Measurements from ENCODE around the gene PDXP.

The PDXP gene

DNA sequence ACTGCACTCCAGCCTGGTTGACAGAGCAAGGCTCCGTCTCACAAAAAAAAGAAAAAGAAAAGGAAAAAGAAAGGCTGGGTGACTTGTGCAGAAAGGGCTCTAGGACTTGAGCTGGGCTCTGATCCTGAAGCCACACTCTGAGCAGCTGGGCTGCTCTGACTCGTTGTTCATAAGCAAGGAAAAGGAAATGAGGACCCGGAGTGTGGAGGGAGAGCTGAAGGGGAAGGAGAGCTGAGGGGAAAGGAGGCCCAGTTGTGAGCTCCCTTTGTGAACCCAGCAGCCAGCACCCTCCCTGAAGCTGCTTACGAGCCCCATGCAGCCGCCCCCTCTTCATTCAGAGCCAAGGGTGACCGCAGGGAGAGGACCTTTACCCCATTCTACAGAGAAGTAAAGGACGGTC, 31.4 kb upstream of the PDXP start:
- Histone ChIP-seq H3K36me3 (ENCODE audit: control insufficient read depth in 4 of 4, insufficient read depth in 4 of 4, low read length in 3 of 4) (peaks cover 0 to 68% (median 32%) of the 10 kb centered on the region in 4 experiments), H3K4me3 (ENCODE audit: control insufficient read depth in 1 of 7, extremely low read depth in 1 of 7, insufficient read depth in 4 of 7, low read depth in 2 of 7, low read length in 6 of 7) (peak overlapping the region in 2 of 7 experiments; percentile 38 to 44), H3K27ac (ENCODE audit: insufficient read depth in 1 of 2, low read depth in 1 of 2, low read length in 2 of 2, poor library complexity in 1 of 2, severe bottlenecking in 2 of 2) (peak overlapping the region in 1 of 2 experiments; percentile 6), H3K9me3 (ENCODE audit: control extremely low read depth in 1 of 5, control insufficient read depth in 4 of 5, insufficient read depth in 2 of 5, low read depth in 1 of 5, low read length in 4 of 5) (no peaks in the 10 kb centered on the region), H3K27me3 (replicated peaks in 2 of 5; ENCODE audit: control insufficient read depth in 4 of 5, insufficient read depth in 5 of 5, low read length in 4 of 5) (no peaks in the 10 kb centered on the region), H3K4me1 (ENCODE audit: control extremely low read depth in 1 of 4, control insufficient read depth in 4 of 4, insufficient read depth in 4 of 4, low read length in 3 of 4) (peaks cover 4 to 71% (median 43%) of the 10 kb centered on the region in 4 experiments)
- no peak for DNase-seq
- POLR2A ChIA-PET, result interaction anchor here (1.1 to 1.4 kb wide), 2 partner anchors 10 to 19 kb away, joined by 3 read pairs; partner anchors contain the start of gene GGA1
- CTCF ChIA-PET, result interaction anchor here (0.6 to 31.2 kb wide), 6 partner anchors 7 to 161 kb away, joined by 3 to 672 read pairs (median 314); partner anchors contain the start of genes GGA1, LGALS1, NOL12 and PDXP
- 18% methylated on average over 3 of the region's 7 CpGs for WGBS (ENCODE audit: insufficient coverage)

GRCh38 chr22:37627545-37627944, 31.0 kb upstream of the PDXP start:
- Histone ChIP-seq H3K27me3 (replicated peaks in 2 of 5; ENCODE audit: control insufficient read depth in 4 of 5, insufficient read depth in 5 of 5, low read length in 4 of 5) (no peaks in the 10 kb centered on the region), H3K9me3 (ENCODE audit: control extremely low read depth in 1 of 5, control insufficient read depth in 4 of 5, insufficient read depth in 2 of 5, low read depth in 1 of 5, low read length in 4 of 5) (no peaks in the 10 kb centered on the region), H3K4me1 (ENCODE audit: control extremely low read depth in 1 of 4, control insufficient read depth in 4 of 4, insufficient read depth in 4 of 4, low read length in 3 of 4) (peaks cover 4 to 75% (median 47%) of the 10 kb centered on the region in 4 experiments), H3K27ac (ENCODE audit: insufficient read depth in 1 of 2, low read depth in 1 of 2, low read length in 2 of 2, poor library complexity in 1 of 2, severe bottlenecking in 2 of 2) (peak overlapping the region in 1 of 2 experiments; percentile 6), H3K4me3 (ENCODE audit: control insufficient read depth in 1 of 7, extremely low read depth in 1 of 7, insufficient read depth in 4 of 7, low read depth in 2 of 7, low read length in 6 of 7) (peak overlapping the region in 3 of 7 experiments; percentile 5 to 44 (median 38)), H3K36me3 (ENCODE audit: control insufficient read depth in 4 of 4, insufficient read depth in 4 of 4, low read length in 3 of 4) (peaks cover 0 to 72% (median 31%) of the 10 kb centered on the region in 4 experiments)
- POLR2A ChIA-PET, result interaction anchor here (1.1 to 1.4 kb wide), 2 partner anchors 9 to 19 kb away, joined by 3 read pairs; partner anchors contain the start of gene GGA1
- 22% methylated on average over 6 of the region's 6 CpGs for WGBS (ENCODE audit: insufficient coverage)
- peak in 2 of 3 donors; percentile 66 to 74 for DNase-seq
- CTCF ChIA-PET, result interaction anchor here (0.6 to 31.2 kb wide), 5 partner anchors 8 to 161 kb away, joined by 3 to 672 read pairs (median 622); partner anchors contain the start of genes GGA1, LGALS1, NOL12 and PDXP

DNA sequence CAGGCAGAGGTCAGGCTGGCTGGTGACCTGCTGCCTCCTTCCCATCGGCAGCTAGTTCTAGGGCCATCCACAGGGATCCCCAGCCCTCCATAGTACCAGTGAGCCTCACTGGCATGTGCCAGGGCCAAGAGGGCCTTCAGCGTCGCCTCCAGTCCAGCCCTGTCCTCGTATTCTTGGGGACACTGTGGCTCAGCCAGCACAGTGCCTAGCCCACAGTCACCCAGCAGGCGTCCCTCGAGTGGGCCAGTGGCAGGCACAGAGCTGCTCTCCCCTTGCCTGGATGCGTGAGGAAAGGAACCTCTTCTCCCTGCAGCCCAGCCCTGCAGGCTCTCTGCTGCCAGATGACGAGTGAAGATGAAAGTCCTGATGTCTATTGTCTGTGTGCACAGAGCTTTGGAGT, 29.7 kb upstream of the PDXP start:
- H3K9me3 ChIP-seq (ENCODE audit: control extremely low read depth in 1 of 5, control insufficient read depth in 4 of 5, insufficient read depth in 2 of 5, low read depth in 1 of 5, low read length in 4 of 5), result no peaks in the 10 kb centered on the region
- POLR2A ChIA-PET, result no interaction called here
- peaks cover 0 to 62% (median 28%) of the 10 kb centered on the region in 4 experiments for H3K36me3 ChIP-seq (ENCODE audit: control insufficient read depth in 4 of 4, insufficient read depth in 4 of 4, low read length in 3 of 4)
- H3K27ac ChIP-seq (ENCODE audit: insufficient read depth in 1 of 2, low read depth in 1 of 2, low read length in 2 of 2, poor library complexity in 1 of 2, severe bottlenecking in 2 of 2), result no peak overlapping the region
- H3K4me3 ChIP-seq (ENCODE audit: control insufficient read depth in 1 of 7, extremely low read depth in 1 of 7, insufficient read depth in 4 of 7, low read depth in 2 of 7, low read length in 6 of 7), result no peak overlapping the region
- 96% methylated on average over 6 of the region's 8 CpGs for WGBS (ENCODE audit: insufficient coverage)
- CTCF ChIA-PET, result interaction anchor here (0.8 to 31.2 kb wide), 4 partner anchors 7 to 702 kb away, joined by 3 to 672 read pairs (median 622); partner anchors contain the start of genes GGA1, LGALS1, NOL12 and PDXP
- H3K4me1 ChIP-seq (ENCODE audit: control extremely low read depth in 1 of 4, control insufficient read depth in 4 of 4, insufficient read depth in 4 of 4, low read length in 3 of 4), result peaks cover 4 to 85% (median 58%) of the 10 kb centered on the region in 4 experiments
- DNase-seq, result no peak
- no peaks in the 10 kb centered on the region for H3K27me3 ChIP-seq (replicated peaks in 2 of 5; ENCODE audit: control insufficient read depth in 4 of 5, insufficient read depth in 5 of 5, low read length in 4 of 5)

- H3K27ac ChIP-seq (ENCODE audit: insufficient read depth in 1 of 2, low read depth in 1 of 2, low read length in 2 of 2, poor library complexity in 1 of 2, severe bottlenecking in 2 of 2), result no peak overlapping the region
- no peak overlapping the region for H3K4me3 ChIP-seq (ENCODE audit: control insufficient read depth in 1 of 7, extremely low read depth in 1 of 7, insufficient read depth in 4 of 7, low read depth in 2 of 7, low read length in 6 of 7)
- POLR2A ChIA-PET, result no interaction called here
- no peaks in the 10 kb centered on the region for H3K27me3 ChIP-seq (replicated peaks in 2 of 5; ENCODE audit: control insufficient read depth in 4 of 5, insufficient read depth in 5 of 5, low read length in 4 of 5)
- no peaks in the 10 kb centered on the region for H3K9me3 ChIP-seq (ENCODE audit: control extremely low read depth in 1 of 5, control insufficient read depth in 4 of 5, insufficient read depth in 2 of 5, low read depth in 1 of 5, low read length in 4 of 5)
- no peak for DNase-seq
- CTCF ChIA-PET, result interaction anchor here (0.7 to 31.2 kb wide), 5 partner anchors 6 to 1253 kb away, joined by 3 to 672 read pairs (median 622); partner anchors contain the start of genes GGA1, LGALS1, NOL12 and PDXP
- H3K36me3 ChIP-seq (ENCODE audit: control insufficient read depth in 4 of 4, insufficient read depth in 4 of 4, low read length in 3 of 4), result peaks cover 0 to 54% (median 25%) of the 10 kb centered on the region in 4 experiments
- 93% methylated on average over 10 of the region's 10 CpGs for WGBS (ENCODE audit: insufficient coverage)
- peaks cover 4 to 91% (median 65%) of the 10 kb centered on the region in 4 experiments for H3K4me1 ChIP-seq (ENCODE audit: control extremely low read depth in 1 of 4, control insufficient read depth in 4 of 4, insufficient read depth in 4 of 4, low read length in 3 of 4)
These were observed 28.6 kb upstream of the PDXP start for GRCh38 chr22:37629928-37630327.

DNA sequence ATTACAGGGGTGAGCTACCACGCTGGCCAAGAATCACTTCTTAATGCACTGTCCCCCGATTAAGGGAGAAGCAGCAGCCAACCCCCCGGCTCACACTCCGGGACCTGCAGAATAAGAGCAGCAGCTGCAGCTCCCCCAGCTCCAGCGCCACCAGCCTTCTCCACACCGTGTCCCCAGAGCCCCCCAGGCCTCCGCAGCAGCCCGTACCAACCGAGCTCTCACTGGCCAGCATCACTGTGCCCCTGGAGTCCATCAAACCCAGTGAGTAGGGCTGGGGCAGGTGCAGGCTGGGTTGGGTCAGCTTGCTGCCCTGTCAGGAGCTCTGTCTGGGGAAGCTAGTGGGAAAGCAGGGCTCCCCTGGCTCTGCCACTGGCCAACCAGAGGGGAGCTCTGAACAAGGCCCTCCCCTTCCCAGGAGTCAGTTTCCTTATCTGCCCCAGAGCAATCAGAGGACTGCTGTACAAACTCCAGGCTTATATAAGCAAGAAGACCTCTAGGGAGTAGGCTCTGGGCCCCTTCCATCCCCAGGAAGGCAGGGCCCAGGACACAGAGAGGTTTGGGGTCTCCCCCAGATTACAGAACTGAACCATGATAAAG, 27.6 kb upstream of the PDXP start:
- H3K27ac ChIP-seq (ENCODE audit: insufficient read depth in 1 of 2, low read depth in 1 of 2, low read length in 2 of 2, poor library complexity in 1 of 2, severe bottlenecking in 2 of 2), result peak overlapping the region in 1 of 2 experiments; percentile 25
- ChIA-PET CTCF (interaction anchor here (0.9 to 31.2 kb wide), 7 partner anchors 5 to 85 kb away, joined by 3 to 672 read pairs (median 5); partner anchors contain the start of genes GGA1, LGALS1, NOL12 and PDXP), POLR2A (no interaction called here)
- 98% methylated on average over 7 of the region's 9 CpGs for WGBS (ENCODE audit: insufficient coverage)
- H3K4me3 ChIP-seq (ENCODE audit: control insufficient read depth in 1 of 7, extremely low read depth in 1 of 7, insufficient read depth in 4 of 7, low read depth in 2 of 7, low read length in 6 of 7), result no peak overlapping the region
- H3K4me1 ChIP-seq (ENCODE audit: control extremely low read depth in 1 of 4, control insufficient read depth in 4 of 4, insufficient read depth in 4 of 4, low read length in 3 of 4), result peaks cover 4 to 92% (median 71%) of the 10 kb centered on the region in 4 experiments
- no peak for DNase-seq
- peaks cover 0 to 45% (median 20%) of the 10 kb centered on the region in 4 experiments for H3K36me3 ChIP-seq (ENCODE audit: control insufficient read depth in 4 of 4, insufficient read depth in 4 of 4, low read length in 3 of 4)
- no peaks in the 10 kb centered on the region for H3K9me3 ChIP-seq (ENCODE audit: control extremely low read depth in 1 of 5, control insufficient read depth in 4 of 5, insufficient read depth in 2 of 5, low read depth in 1 of 5, low read length in 4 of 5)
- no peaks in the 10 kb centered on the region for H3K27me3 ChIP-seq (replicated peaks in 2 of 5; ENCODE audit: control insufficient read depth in 4 of 5, insufficient read depth in 5 of 5, low read length in 4 of 5)

- 91% methylated on average over 17 of the region's 19 CpGs for WGBS (ENCODE audit: insufficient coverage)
- DNase-seq, result no peak
- Histone ChIP-seq H3K36me3 (ENCODE audit: control insufficient read depth in 4 of 4, insufficient read depth in 4 of 4, low read length in 3 of 4) (peaks cover 0 to 45% (median 18%) of the 10 kb centered on the region in 4 experiments), H3K4me3 (ENCODE audit: control insufficient read depth in 1 of 7, extremely low read depth in 1 of 7, insufficient read depth in 4 of 7, low read depth in 2 of 7, low read length in 6 of 7) (no peak overlapping the region), H3K27ac (ENCODE audit: insufficient read depth in 1 of 2, low read depth in 1 of 2, low read length in 2 of 2, poor library complexity in 1 of 2, severe bottlenecking in 2 of 2) (peak overlapping the region in 1 of 2 experiments; percentile 25), H3K4me1 (ENCODE audit: control extremely low read depth in 1 of 4, control insufficient read depth in 4 of 4, insufficient read depth in 4 of 4, low read length in 3 of 4) (peaks cover 4 to 92% (median 71%) of the 10 kb centered on the region in 4 experiments), H3K9me3 (ENCODE audit: control extremely low read depth in 1 of 5, control insufficient read depth in 4 of 5, insufficient read depth in 2 of 5, low read depth in 1 of 5, low read length in 4 of 5) (no peaks in the 10 kb centered on the region), H3K27me3 (replicated peaks in 2 of 5; ENCODE audit: control insufficient read depth in 4 of 5, insufficient read depth in 5 of 5, low read length in 4 of 5) (no peaks in the 10 kb centered on the region)
- ChIA-PET CTCF (interaction anchor here (0.9 to 31.2 kb wide), 5 partner anchors 4 to 86 kb away, joined by 3 to 672 read pairs (median 622); partner anchors contain the start of genes GGA1, LGALS1, NOL12 and PDXP), POLR2A (interaction anchor here (0.6 kb wide), 1 partner anchor 111 kb away, joined by 3 read pairs; no protein-coding TSS in a partner anchor)
These were observed 26.9 kb upstream of the PDXP start for GRCh38 chr22:37631448-37632173.

Measured in common myeloid progenitor, CD34-positive (primary cell).